Activated CD4-positive, alpha-beta T cell treated with anti-CD3 and anti-CD28 coated beads, Interleukin-2, amount 50 U/mL, for 16 hours (primary cell): ENCODE data around the gene MMRN2.
"Not testable (repeated sequence)": the region's sequence is repeated elsewhere in the genome, so short reads cannot be mapped to it uniquely, and the experiment has no call there.

ENCODE experiments used
- DNase-seq: peaks from one replicate; pipeline ENCODE4 v3.0.0-alpha.2; 2020

MMRN2 gene

GRCh38 chr10:86938260-86938659, 19.2 kb downstream of the MMRN2 start:
- DNase-seq: no peak

- DNase-seq: no peak
These were observed 19.8 kb downstream of the MMRN2 start for GRCh38 chr10:86937502-86938154.

GRCh38 chr10:86936661-86937501, 20.5 kb downstream of the MMRN2 start:
- no peak for DNase-seq

- not testable (repeated sequence) for DNase-seq
These were observed 23.2 kb downstream of the MMRN2 start for GRCh38 chr10:86934162-86934711.

- DNase-seq: no peak
These were observed 24.7 kb downstream of the MMRN2 start for GRCh38 chr10:86932674-86933073.

- no peak for DNase-seq
These were observed 25.5 kb downstream of the MMRN2 start for GRCh38 chr10:86931872-86932271.

GRCh38 chr10:86929468-86930380, 27.7 kb downstream of the MMRN2 start:
- no peak for DNase-seq

- DNase-seq: no peak
These were observed 34.9 kb downstream of the MMRN2 start for GRCh38 chr10:86922553-86922961.

- no peak for DNase-seq
These were observed 39.4 kb downstream of the MMRN2 start for GRCh38 chr10:86918022-86918471.

- no peak for DNase-seq
These were observed 42.7 kb downstream of the MMRN2 start for GRCh38 chr10:86914734-86915133.

- no peak for DNase-seq
These were observed 52.0 kb downstream of the MMRN2 start for GRCh38 chr10:86905429-86905828.

- DNase-seq: no peak
These were observed 52.8 kb downstream of the MMRN2 start for GRCh38 chr10:86904600-86904999.

- DNase-seq: no peak
These were observed 56.5 kb downstream of the MMRN2 start for GRCh38 chr10:86900955-86901354.

GRCh38 chr10:86899670-86900276, 57.6 kb downstream of the MMRN2 start:
- peak; percentile 54 for DNase-seq

GRCh38 chr10:86899132-86899531, 58.3 kb downstream of the MMRN2 start:
- no peak for DNase-seq

- no peak for DNase-seq
These were observed 58.9 kb downstream of the MMRN2 start for GRCh38 chr10:86898511-86898910.

GRCh38 chr10:86889997-86890396, 67.4 kb downstream of the MMRN2 start:
- no peak for DNase-seq

GRCh38 chr10:86888585-86889381, 68.6 kb downstream of the MMRN2 start:
- DNase-seq: peak; percentile 87
